Thyroid gland (tissue), 4 donors: ENCODE results near the gene CCDC183.

Experiments used
- CTCF ChIP-seq, 6 experiments: fragments of 200-600 bp in 3 of 6; fragments of 450-650 bp in 3 of 6; sonication (generic) in 3 of 6; IDR thresholded peaks; one replicate each; pipeline ENCODE4 v1.5.1; 2016 to 2019; ENCODE audit warnings: antibody characterized with exemption in 6 of 6, mild to moderate bottlenecking in 2 of 6, inconsistent platforms in 1 of 6, moderate library complexity in 1 of 6
- POLR2A ChIP-seq, 2 donors: fragments of 450-650 bp; IDR thresholded peaks; one replicate each; pipeline ENCODE4 v1.6.1; 2017; ENCODE audit warnings: antibody characterized with exemption in 2 of 2, mild to moderate bottlenecking in 2 of 2, moderate library complexity in 1 of 2

GRCh38 chr9:136776947-136777346 lies 19.2 kb upstream of the CCDC183 start:
- TF ChIP-seq CTCF (IDR thresholded peaks at IDR 0.05) (no peak), POLR2A (IDR thresholded peaks at IDR 0.05) (no peak)
